ENCODE data around the gene RNF32.
A peak's percentile ranks its signal among the peaks of the same experiment; 100 is the strongest.
"Not testable (repeated sequence)": the region's sequence is repeated elsewhere in the genome, so short reads cannot be mapped to it uniquely, and the experiment has no call there.

The RNF32 gene

GRCh38 chr7:156614434-156615264 is 25.9 kb upstream of the RNF32 start:
- no peak for DNase-seq (ENCODE audit: low spot score)

GRCh38 chr7:156616269-156617202 is 24.0 kb upstream of the RNF32 start:
- DNase-seq (ENCODE audit: low spot score): no peak

- no peak for DNase-seq (ENCODE audit: low spot score)
Observed at GRCh38 chr7:156617215-156617614, 23.4 kb upstream of the RNF32 start.

GRCh38 chr7:156618078-156618779 is 22.3 kb upstream of the RNF32 start:
- DNase-seq (ENCODE audit: low spot score): no peak

- DNase-seq (ENCODE audit: low spot score): no peak
Observed at GRCh38 chr7:156618780-156619367, 21.7 kb upstream of the RNF32 start.

- DNase-seq (ENCODE audit: low spot score): not testable (repeated sequence)
Observed at GRCh38 chr7:156619488-156620290, 20.9 kb upstream of the RNF32 start.

GRCh38 chr7:156620291-156620675 is 20.3 kb upstream of the RNF32 start:
- DNase-seq (ENCODE audit: low spot score): no peak

- DNase-seq (ENCODE audit: low spot score): no peak
Observed at GRCh38 chr7:156621652-156622051, 18.9 kb upstream of the RNF32 start.

- no peak for DNase-seq (ENCODE audit: low spot score)
Observed at GRCh38 chr7:156625580-156625979, 15.0 kb upstream of the RNF32 start.

- DNase-seq (ENCODE audit: low spot score): no peak
Observed at GRCh38 chr7:156626220-156626895, 14.2 kb upstream of the RNF32 start.

- DNase-seq (ENCODE audit: low spot score): no peak
Observed at GRCh38 chr7:156628562-156628961, 12.0 kb upstream of the RNF32 start.

- no peak for DNase-seq (ENCODE audit: low spot score)
Observed at GRCh38 chr7:156629873-156630272, 10.7 kb upstream of the RNF32 start.

- no peak for DNase-seq (ENCODE audit: low spot score)
Observed at GRCh38 chr7:156634117-156634516, 6.5 kb upstream of the RNF32 start.

GRCh38 chr7:156635529-156636385 is 4.8 kb upstream of the RNF32 start:
- no peak for DNase-seq (ENCODE audit: low spot score)

- DNase-seq (ENCODE audit: low spot score): not testable (repeated sequence)
Observed at GRCh38 chr7:156637093-156637492, 3.5 kb upstream of the RNF32 start.

- DNase-seq (ENCODE audit: low spot score): no peak
Observed at GRCh38 chr7:156638443-156639077, 2.0 kb upstream of the RNF32 start.

GRCh38 chr7:156639426-156640256 is 933 bp upstream of the RNF32 start:
- DNase-seq (ENCODE audit: low spot score): no peak

GRCh38 chr7:156640949-156641485 is 443 bp downstream of the RNF32 start:
- peak; percentile 92 for DNase-seq (ENCODE audit: low spot score)

Data from RKO (cell line).